Astrocyte (in vitro differentiated cells and primary cell): Measurements from ENCODE around the gene MS4A14. TPM values are rescaled to one million over a fixed set of nuclear protein-coding genes. Genes with fewer than 3 reads are reported as not detected.

ENCODE experiments used
- DNase-seq: peaks from one replicate; pipeline ENCODE4 v3.0.0-alpha.2; 2010; ENCODE audit warnings: low read depth
- FAIRE-seq: peaks from 2 replicates; lab custom pipeline; 2011; peaks lifted over from hg19 to GRCh38; lab: Jason Lieb, UNC
- H2AFZ ChIP-seq: 2 replicates; pipeline ENCODE4 v1.6.0; 2012; ENCODE audit warnings: low read depth, low read length, inconsistent platforms
- H3K27ac ChIP-seq: 2 replicates; pipeline ENCODE4 v1.5.1; 2011; ENCODE audit warnings: low read depth, low read length, inconsistent platforms
- H3K27me3 ChIP-seq: 2 replicates; pipeline ENCODE4 v1.6.0; 2011; ENCODE audit warnings: low read length, inconsistent platforms; ENCODE audit not compliant: insufficient read depth
- H3K36me3 ChIP-seq: 2 replicates; pipeline ENCODE4 v1.5.1; 2011; ENCODE audit warnings: low read length, inconsistent platforms; ENCODE audit not compliant: insufficient read depth
- H3K4me1 ChIP-seq: 2 replicates; pipeline ENCODE4 v1.5.1; 2011; ENCODE audit warnings: low read length, inconsistent platforms; ENCODE audit not compliant: insufficient read depth
- H3K4me2 ChIP-seq: 2 replicates; pipeline ENCODE4 v1.6.0; 2012; ENCODE audit warnings: low read length, inconsistent platforms
- H3K4me3 ChIP-seq: 2 replicates; pipeline ENCODE4 v1.5.1; 2011; ENCODE audit warnings: low read depth, mild to moderate bottlenecking, low read length, inconsistent platforms; ENCODE audit not compliant: insufficient read depth
- H3K79me2 ChIP-seq: 2 replicates; pipeline ENCODE4 v1.6.0; 2012; ENCODE audit warnings: mild to moderate bottlenecking, low read length, inconsistent platforms; ENCODE audit not compliant: insufficient read depth
- H3K9ac ChIP-seq: 2 replicates; pipeline ENCODE4 v1.6.0; 2012; ENCODE audit warnings: mild to moderate bottlenecking, low read length, inconsistent platforms
- H3K9me3 ChIP-seq: 2 replicates; pipeline ENCODE4 v1.5.1; 2012; ENCODE audit warnings: low read depth, mild to moderate bottlenecking, low read length, inconsistent platforms; ENCODE audit not compliant: insufficient read depth
- H4K20me1 ChIP-seq: 2 replicates; pipeline ENCODE4 v1.6.0; 2012; ENCODE audit warnings: low read length, inconsistent platforms; ENCODE audit not compliant: insufficient read depth
- H3K27ac Mint-ChIP-seq: one replicate; pipeline ENCODE4 v1.8.0; 2021; ENCODE audit warnings: mild to moderate bottlenecking, mixed read lengths; ENCODE audit not compliant: unreplicated experiment
- H3K27me3 Mint-ChIP-seq: one replicate; pipeline ENCODE4 v1.8.0; 2021; ENCODE audit warnings: low read depth, mixed read lengths; ENCODE audit not compliant: unreplicated experiment
- H3K36me3 Mint-ChIP-seq: one replicate; pipeline ENCODE4 v1.8.0; 2021; ENCODE audit warnings: low read depth, mixed read lengths; ENCODE audit not compliant: unreplicated experiment
- H3K4me1 Mint-ChIP-seq: one replicate; pipeline ENCODE4 v1.8.0; 2021; ENCODE audit warnings: low read depth, mixed read lengths; ENCODE audit not compliant: unreplicated experiment
- H3K4me3 Mint-ChIP-seq: one replicate; pipeline ENCODE4 v1.8.0; 2021; ENCODE audit warnings: mild to moderate bottlenecking, moderate library complexity, mixed read lengths; ENCODE audit not compliant: unreplicated experiment
- H3K9me3 Mint-ChIP-seq: one replicate; pipeline ENCODE4 v1.8.0; 2021; ENCODE audit warnings: mild to moderate bottlenecking, mixed read lengths; ENCODE audit not compliant: unreplicated experiment
- EZH2 ChIP-seq: IDR thresholded peaks from 2 replicates; pipeline ENCODE4 v1.6.1; 2012; ENCODE audit warnings: mild to moderate bottlenecking, low read length, inconsistent platforms; ENCODE audit not compliant: insufficient read depth
- total RNA-seq: library from RNA; stranded (reverse); gene quantifications from 2 replicates; pipeline ENCODE4 v1.2.1, GENCODE V29; 2021
- TF ChIP-seq, protein P1 (sequence below): IDR thresholded peaks from 2 replicates; pipeline ENCODE4 v1.5.1; 2011; ENCODE audit warnings: low read depth, mild to moderate bottlenecking, inconsistent platforms, low read length, moderate library complexity; ENCODE audit not compliant: insufficient read depth

MS4A14 gene
- total RNA-seq, 1 donor from 2014 or later = not detected

DNA sequence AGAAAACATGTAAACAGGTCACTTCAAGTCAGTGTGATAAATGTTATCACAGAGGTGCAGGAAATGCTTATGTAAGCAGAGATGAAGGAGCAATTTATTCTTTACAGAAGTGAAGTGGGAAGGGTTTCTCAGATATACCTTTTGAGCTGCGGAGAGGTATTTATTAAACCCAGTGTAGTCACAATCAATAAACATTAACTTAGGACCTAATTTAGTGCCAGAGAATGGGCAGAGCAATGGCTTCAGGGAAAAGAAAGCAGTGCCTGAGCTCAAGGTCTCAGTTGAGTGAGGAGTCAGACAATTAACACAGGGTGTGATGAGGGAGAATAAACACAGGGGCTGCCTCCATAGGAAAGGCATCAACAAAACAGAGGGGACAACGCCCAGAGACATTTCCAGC lies 35.0 kb downstream of the MS4A14 start:
- no peaks in the 10 kb centered on the region for H3K4me1 ChIP-seq
- Mint-ChIP-seq H3K27ac (no peak overlapping the region), H3K9me3 (no peaks in the 10 kb centered on the region)

DNA sequence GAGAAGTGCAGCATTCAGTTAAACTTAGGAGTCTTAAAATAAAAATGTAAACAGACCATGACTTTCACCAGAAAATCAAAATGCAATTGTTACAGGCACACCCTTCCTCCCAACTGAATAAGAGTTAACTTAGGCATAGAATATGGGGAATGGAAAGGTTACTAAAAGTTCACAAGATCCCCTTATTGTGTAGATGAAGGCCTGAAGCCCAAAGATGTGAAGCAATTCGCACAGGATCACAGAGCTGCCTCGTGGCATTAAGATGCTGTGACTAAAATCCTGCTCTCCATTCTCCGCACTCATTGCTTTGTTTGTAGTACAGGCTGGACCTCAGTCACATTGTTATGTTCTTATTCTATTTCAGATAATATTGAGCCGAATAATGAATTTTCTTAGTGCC lies 37.1 kb downstream of the MS4A14 start:
- peaks cover 4% of the 10 kb centered on the region for H3K4me1 Mint-ChIP-seq
- H3K4me3 Mint-ChIP-seq = no peak overlapping the region
- H3K27me3 ChIP-seq = no peaks in the 10 kb centered on the region
- H4K20me1 ChIP-seq = no peaks in the 10 kb centered on the region
- TF ChIP-seq, protein P1, sequence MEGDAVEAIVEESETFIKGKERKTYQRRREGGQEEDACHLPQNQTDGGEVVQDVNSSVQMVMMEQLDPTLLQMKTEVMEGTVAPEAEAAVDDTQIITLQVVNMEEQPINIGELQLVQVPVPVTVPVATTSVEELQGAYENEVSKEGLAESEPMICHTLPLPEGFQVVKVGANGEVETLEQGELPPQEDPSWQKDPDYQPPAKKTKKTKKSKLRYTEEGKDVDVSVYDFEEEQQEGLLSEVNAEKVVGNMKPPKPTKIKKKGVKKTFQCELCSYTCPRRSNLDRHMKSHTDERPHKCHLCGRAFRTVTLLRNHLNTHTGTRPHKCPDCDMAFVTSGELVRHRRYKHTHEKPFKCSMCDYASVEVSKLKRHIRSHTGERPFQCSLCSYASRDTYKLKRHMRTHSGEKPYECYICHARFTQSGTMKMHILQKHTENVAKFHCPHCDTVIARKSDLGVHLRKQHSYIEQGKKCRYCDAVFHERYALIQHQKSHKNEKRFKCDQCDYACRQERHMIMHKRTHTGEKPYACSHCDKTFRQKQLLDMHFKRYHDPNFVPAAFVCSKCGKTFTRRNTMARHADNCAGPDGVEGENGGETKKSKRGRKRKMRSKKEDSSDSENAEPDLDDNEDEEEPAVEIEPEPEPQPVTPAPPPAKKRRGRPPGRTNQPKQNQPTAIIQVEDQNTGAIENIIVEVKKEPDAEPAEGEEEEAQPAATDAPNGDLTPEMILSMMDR = no peak
- H3K9me3 Mint-ChIP-seq = no peaks in the 10 kb centered on the region
- no peaks in the 10 kb centered on the region for H3K36me3 ChIP-seq
- no peaks in the 10 kb centered on the region for H3K27me3 Mint-ChIP-seq
- H3K9me3 ChIP-seq = peaks cover 4% of the 10 kb centered on the region
- no peaks in the 10 kb centered on the region for H3K36me3 Mint-ChIP-seq
- H3K27ac ChIP-seq = no peak overlapping the region
- no peak overlapping the region for H3K27ac Mint-ChIP-seq
- H3K4me1 ChIP-seq = no peaks in the 10 kb centered on the region
- no peak overlapping the region for H3K4me2 ChIP-seq
- H2AFZ ChIP-seq = no peak overlapping the region
- DNase-seq = no peak
- no peak for FAIRE-seq
- no peak overlapping the region for H3K9ac ChIP-seq
- no peaks in the 10 kb centered on the region for H3K79me2 ChIP-seq
- H3K4me3 ChIP-seq = no peak overlapping the region

More for the DNA sequence above, 35.0 kb downstream of the MS4A14 start:
- no peak overlapping the region for H3K9ac ChIP-seq
- H3K79me2 ChIP-seq = no peaks in the 10 kb centered on the region
- H3K4me2 ChIP-seq = no peak overlapping the region
- no peak overlapping the region for H2AFZ ChIP-seq
- peaks cover 4% of the 10 kb centered on the region for H3K9me3 ChIP-seq
- peaks cover 6% of the 10 kb centered on the region for H3K4me1 Mint-ChIP-seq
- H3K36me3 Mint-ChIP-seq = no peaks in the 10 kb centered on the region
- no peak for FAIRE-seq
- H3K36me3 ChIP-seq = no peaks in the 10 kb centered on the region
- H3K27ac ChIP-seq = no peak overlapping the region
- no peaks in the 10 kb centered on the region for H3K27me3 ChIP-seq
- no peak overlapping the region for H3K4me3 ChIP-seq
- TF ChIP-seq, protein P1 = no peak
- TF ChIP-seq EZH2 = no peak
- DNase-seq = no peak
- no peaks in the 10 kb centered on the region for H3K27me3 Mint-ChIP-seq
- H4K20me1 ChIP-seq = no peaks in the 10 kb centered on the region
- no peak overlapping the region for H3K4me3 Mint-ChIP-seq

DNA sequence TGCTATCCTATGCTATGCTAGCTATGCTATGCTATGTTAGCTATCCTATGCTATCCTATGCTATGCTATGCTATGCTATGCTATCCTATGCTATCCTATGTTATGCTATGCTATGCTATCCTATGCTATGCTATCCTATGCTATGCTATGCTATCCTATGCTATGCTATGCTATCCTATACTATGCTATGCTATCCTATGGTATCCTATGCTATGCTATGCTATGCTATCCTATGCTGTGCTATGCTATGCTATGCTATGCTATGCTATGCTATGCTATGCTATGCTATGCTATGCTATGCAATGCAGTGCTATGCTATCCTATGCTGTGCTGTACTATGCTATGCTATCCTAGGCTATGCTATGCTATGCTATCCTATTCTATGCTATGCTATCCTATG lies 50.8 kb downstream of the MS4A14 start:
- no peaks in the 10 kb centered on the region for H3K4me1 ChIP-seq
- Mint-ChIP-seq H3K27me3 (no peaks in the 10 kb centered on the region), H3K27ac (no peak overlapping the region), H3K9me3 (no peaks in the 10 kb centered on the region), H3K36me3 (no peaks in the 10 kb centered on the region), H3K4me1 (no peaks in the 10 kb centered on the region), H3K4me3 (no peak overlapping the region)
- H3K9me3 ChIP-seq = no peaks in the 10 kb centered on the region
- FAIRE-seq (no peak), DNase-seq (no peak)
- H3K27me3 ChIP-seq = no peaks in the 10 kb centered on the region
- no peaks in the 10 kb centered on the region for H4K20me1 ChIP-seq
- H3K4me2 ChIP-seq = no peak overlapping the region
- no peak overlapping the region for H3K4me3 ChIP-seq
- TF ChIP-seq EZH2 = no peak
- TF ChIP-seq, protein P1 = no peak
- no peak overlapping the region for H2AFZ ChIP-seq
- no peak overlapping the region for H3K27ac ChIP-seq
- no peak overlapping the region for H3K9ac ChIP-seq
- no peaks in the 10 kb centered on the region for H3K79me2 ChIP-seq
- H3K36me3 ChIP-seq = no peaks in the 10 kb centered on the region
